Activated effector memory CD4-positive, alpha-beta T cell treated with anti-CD3 and anti-CD28 coated beads, Interleukin-2, amount 50 U/mL, for 16 hours (primary cell): ENCODE measurements around the gene SOWAHB.

Source experiments
- DNase-seq: peaks from one replicate; pipeline ENCODE4 v3.0.0-alpha.2; 2020

The SOWAHB gene, protein sequence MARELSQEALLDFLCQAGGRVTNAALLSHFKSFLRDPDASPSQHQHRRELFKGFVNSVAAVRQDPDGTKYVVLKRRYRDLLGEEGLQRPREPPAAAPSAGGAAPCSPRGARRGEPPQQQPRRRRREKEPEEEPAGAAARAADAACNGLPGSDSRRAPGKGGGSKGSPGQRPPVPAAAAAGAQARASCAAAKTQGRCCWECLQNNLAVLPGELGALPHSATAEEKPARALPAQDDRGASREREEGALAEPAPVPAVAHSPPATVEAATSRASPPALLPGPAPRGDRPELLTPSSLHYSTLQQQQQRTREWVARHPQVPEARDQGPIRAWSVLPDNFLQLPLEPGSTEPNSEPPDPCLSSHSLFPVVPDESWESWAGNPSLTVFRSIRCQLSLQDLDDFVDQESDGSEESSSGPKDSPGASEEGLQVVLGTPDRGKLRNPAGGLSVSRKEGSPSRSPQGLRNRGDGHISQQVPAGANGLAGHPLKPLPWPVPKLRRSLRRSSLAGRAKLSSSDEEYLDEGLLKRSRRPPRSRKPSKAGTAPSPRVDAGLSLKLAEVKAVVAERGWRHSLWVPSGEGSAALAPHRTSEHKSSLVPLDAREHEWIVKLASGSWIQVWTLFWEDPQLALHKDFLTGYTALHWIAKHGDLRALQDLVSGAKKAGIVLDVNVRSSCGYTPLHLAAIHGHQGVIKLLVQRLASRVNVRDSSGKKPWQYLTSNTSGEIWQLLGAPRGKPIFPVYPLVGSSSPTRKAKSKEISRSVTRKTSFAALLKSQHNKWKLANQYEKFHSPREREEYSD

DNA sequence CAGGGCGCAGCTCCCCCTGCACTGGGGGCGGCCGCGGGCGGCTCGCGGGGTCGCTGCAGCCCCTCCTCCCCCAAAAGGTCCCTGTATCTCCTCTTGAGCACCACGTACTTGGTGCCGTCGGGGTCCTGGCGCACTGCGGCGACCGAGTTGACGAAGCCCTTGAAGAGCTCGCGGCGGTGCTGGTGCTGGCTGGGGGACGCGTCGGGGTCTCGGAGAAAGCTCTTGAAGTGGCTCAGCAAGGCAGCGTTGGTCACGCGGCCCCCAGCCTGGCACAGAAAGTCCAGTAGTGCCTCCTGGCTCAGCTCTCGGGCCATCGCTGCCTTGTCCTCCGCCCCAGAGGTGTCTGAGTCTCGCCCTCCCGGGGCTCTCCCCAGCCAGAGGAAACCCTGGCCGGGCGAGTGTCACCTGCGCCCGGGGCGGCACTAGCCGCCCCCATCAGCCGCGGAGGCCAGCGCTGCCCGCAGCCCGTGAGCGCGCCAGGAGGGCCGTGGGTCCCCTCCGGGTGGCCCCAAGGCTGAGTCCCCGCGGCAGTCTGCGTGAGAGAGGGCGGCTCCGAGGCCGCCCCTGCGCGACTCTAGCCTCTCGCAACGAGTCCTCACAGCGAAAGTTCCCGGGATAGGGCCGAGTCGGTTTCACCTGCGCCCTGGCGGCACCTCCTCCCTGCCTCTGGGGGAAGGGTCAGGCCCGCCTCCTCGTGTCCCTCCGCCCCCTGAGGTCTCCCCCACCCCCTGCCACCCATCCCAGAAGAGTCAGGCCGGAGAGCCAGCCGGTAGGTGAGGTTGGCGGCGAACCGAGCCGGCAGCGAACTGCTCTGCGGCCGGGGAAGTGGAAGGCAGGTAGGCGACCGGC, at the start of gene SOWAHB:
TSS of gene SOWAHB (minus strand) at position 609 of the 849 bp plus-strand sequence. CDS start at position 314, 295 bp downstream.
- peak; percentile 76 for DNase-seq

DNA sequence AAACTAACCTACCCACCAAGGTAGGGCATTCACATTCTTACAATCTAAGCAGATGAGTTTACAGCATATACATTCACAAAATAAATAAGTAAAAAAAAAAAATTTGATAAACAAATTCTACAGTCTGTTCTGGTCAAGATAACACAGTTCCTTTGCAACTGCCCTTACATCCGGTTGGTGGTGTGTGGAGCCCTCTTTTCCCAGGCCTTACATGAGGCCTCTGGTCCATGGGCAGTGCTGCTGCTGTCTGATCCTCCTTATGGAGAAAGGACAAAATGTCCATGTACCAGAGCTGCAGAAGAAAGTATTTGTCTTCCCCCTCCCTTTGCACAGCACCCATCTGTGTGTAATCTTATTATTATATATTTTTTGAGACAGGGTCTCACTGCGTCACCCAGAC, 49.4 kb upstream of the SOWAHB start:
- DNase-seq = no peak

DNA sequence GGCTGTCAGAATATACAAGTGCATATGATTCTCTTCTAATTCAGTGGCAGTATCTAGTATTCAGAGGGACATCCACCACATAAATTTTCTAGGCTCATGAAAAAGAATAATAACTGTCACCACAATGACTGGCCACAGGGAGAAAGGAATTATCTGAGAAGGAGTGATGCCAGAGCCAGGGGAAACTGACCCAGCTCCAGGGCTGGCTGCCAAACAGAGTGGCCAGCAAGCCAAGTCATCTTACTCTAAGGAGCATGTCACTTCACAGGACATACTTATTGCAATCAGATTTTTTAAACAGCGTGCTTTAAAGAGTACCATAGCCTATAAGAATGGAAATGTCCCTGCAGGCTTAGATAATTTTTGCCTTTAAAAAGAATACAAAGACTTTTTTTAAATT, 45.8 kb upstream of the SOWAHB start:
- DNase-seq = no peak

DNA sequence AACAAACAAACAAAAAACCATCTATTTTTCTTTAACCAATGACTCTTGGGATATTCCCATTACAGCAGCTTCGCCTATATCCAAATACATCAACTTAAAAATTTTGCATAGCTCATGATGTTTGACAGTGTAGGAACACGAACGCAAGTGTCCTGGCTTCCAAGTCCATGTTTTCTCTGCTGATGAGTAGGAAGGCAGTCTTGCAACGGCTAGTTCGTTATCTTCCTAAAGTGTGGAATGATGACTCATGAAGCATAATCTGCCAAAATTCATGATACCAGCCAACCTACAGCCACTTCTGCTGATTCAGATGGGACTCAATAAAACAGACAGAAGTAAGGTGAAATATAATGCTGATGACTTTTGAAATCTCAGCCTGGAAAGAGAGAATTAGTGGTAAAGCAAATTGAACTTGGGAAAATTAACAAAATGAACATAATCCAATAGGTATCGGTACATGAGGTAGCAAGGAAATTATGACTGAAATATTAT, 45.2 kb upstream of the SOWAHB start:
- no peak for DNase-seq

DNA sequence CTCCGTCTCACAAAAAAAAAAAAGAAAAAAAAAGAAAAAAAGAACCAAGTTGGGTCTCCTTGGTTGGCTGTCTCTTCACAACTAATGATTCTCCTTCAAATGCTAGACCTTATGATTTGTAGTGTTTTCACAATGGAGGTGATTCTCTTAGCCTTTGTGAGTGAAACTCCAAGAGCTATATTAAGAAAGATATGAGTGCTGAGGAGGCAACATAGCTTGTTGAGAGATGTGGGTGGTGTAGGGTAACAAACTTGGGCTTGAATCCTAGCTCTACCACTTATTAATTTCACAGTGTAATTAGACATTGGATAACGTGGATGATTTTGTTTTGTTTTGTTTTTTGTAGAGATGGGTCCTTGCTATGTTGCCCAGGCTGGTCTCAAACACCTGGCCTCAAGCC, 41.2 kb upstream of the SOWAHB start:
- DNase-seq = no peak

DNA sequence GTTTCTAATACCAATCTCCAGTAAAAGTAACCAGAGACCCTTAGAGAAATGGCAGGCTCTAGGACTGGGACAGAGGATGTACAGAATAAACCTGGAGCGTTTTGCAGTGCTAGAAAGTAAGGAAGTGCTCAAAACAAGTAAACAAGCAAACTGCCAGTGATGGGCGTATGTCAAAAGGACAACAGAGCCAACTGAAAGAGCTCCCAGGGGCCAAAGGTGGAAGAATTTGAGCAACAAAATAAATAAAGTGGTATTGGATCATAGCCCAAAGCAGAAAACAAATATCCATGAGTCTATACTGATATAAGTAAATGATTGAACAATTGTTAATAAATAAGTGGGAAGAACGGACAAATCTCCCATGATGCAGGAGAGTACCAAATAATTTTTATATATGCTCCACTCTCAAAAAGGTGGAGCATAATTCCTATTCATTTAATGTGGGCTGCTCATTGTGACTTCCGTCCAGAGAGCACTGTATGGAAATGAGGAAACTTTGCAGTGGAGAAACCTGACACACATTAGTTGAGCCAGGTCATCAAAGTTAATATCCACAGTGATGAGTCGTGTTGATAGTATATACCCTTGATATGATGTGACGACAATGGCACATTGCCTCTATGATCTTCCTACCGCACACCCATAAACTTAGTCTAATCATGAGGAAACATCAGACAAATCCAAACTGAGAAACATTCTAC, 33.8 kb upstream of the SOWAHB start:
- DNase-seq = no peak

DNA sequence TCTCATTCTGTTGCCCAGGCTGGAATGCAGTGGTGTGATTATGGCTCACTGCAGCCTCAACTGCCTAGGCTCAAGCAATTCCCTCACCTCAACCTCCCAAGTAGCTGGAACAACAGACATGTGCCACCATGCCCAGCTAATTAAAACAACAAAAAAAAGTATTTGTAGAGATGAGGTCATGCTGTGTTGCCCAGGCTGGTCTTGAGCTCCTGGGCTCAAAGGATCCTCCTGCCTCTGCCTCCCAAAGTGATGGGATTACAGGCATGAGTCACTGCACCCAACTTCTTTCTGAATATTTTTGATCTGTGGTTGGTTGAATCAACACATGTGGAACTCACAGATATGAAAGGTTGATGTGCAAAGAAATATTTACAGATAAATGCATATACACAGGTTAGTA, 33.1 kb upstream of the SOWAHB start:
- DNase-seq = no peak

DNA sequence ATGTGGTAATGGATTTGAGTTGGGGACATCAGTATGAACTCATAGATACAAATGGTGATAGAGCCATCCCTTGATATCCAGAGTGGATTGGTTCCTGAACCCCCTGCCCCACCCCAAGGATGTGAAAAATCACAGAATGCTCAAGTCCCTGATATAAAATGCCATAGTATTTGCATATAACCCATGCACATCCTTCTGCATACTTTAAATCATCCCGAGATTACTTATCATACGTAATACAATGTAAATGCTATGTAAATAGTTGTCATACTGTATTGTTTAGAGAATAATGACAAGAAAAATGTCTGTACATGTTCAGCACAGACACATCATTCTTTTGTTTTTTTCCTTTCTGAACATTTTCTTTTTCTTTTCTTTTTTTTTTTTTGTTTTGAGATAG, 32.7 kb upstream of the SOWAHB start:
- no peak for DNase-seq

DNA sequence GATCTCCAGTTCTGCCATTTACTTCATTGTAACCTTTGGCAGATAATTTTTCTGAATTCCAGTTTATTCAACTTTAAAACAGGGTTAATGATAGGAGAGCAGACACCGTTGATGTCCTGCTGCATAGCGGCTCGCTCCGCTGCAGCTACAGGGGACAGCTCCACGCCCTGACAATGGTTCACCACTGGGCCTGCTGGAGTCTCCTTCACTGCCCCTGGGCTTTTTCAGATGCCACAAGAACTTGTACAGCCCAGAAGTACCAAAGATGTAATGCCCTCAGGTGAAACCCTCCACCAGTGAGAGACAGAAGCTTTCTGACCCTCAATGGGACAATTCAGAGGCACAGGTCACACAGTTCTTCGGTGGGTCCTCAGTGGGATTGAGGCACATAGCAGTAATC, 28.9 kb upstream of the SOWAHB start:
- no peak for DNase-seq

DNA sequence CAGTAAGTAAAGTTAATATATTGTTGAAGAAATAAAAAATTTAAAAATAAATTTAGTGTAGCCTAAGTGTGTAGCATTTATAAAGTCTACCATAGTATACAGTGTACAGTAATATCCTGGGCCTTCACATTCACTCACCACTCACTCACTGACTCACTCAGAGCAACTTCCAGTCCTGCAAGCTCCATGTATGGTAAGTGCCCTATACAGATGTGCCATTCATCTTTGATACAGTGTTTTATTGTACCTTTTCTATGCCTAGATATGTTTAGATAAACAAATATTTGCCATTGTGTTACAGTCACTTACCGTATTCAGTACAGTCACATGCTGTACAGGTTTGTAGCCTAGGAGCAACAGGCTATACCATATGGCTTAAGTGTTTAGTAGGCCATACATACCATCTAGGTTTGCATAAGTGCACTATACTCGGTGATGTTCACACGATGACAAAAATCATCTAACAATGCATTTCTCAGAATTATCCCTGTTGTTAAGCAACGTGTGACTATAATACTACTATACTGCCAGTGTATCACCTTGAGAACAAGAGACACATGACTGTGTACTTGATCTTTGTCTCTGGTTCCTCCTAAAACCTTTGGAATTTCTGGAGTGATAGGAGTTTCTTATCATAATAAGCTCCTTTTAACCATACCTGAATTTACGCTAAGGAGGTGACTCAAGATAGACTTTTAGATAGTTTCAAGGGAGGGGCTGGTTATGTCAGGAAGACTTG, 25.8 kb upstream of the SOWAHB start:
- DNase-seq = no peak

DNA sequence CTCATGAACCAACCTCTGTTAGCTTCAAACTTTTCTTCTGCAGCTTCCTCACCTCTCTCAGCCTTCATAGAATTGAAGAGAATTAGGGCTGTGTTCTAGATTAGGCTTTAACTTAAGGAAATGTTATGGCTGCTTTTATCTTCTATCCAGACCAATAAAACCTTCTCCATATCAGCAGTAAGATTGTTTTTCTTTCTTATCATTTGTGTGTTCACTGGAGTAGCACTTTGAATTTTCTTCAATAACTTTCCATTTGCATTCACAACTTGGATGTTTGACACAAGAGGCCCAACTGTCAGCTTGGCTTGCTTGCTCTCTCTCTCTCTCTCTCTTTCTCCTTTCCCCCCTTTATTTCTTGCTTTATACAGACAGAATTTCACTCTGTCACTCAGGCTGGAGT, 22.8 kb upstream of the SOWAHB start:
- no peak for DNase-seq

DNA sequence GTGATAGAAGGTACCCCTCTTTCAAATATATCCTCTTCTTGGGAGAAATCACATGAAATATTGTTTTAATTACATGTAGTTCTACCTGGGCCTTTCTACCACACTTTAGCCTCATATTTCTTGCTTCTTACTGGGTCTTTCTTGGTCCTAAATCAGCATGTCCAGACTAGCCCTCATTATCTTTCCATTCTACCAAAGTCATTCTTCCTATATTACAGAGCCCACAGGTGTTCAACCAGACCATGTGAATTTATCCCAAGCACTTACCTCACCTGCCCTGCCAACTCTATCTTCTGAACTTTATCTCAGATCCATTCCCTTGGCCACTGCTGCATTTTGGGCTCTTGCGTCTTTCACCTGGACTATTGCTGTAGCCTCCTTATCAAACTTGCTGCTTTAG, 11.8 kb upstream of the SOWAHB start:
- no peak for DNase-seq

DNA sequence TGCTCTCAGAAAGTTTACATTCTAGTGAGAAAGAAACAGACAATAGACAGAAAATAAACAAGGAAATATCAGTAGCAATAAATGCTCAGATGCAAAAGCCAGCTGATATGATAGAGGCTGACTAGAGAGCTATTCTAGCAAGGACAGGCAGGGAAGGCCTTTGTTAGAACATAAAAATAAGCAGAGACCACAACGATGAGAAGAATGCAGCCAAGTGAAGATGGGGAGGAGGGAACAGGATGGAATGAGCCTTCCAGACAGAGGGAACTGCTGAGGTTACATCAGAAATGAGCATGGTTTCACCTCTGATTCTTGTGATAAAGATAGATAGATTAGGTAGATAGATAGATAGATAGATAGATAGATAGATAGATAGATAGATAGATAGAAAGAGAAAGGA, 7.6 kb upstream of the SOWAHB start:
- no peak for DNase-seq

DNA sequence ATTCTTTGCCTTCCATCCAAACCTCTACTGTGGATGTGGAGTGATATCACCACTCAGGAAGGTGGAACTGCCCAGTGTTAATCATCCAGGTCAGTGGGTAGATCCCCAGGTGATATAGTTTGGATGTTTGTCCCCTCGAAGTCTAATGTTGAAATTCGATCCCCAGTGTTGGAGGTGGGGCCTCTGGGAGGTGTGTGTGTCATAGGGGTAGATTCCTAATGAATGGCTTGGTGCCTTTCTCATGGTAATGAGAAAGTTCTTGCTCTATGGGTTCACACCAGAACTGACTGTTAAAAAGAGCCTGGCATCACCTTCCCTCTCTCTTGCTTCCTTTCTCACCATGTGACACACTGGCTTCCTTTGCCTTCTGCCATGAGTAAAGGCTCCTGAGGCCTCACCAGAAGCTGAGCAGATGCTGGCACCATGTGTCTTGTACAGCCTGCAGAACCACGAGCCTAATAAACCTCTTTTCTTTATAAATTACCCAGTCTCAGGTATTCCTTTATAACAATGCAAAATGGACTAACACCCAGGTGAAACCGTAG, 6.8 kb upstream of the SOWAHB start:
- DNase-seq = no peak

DNA sequence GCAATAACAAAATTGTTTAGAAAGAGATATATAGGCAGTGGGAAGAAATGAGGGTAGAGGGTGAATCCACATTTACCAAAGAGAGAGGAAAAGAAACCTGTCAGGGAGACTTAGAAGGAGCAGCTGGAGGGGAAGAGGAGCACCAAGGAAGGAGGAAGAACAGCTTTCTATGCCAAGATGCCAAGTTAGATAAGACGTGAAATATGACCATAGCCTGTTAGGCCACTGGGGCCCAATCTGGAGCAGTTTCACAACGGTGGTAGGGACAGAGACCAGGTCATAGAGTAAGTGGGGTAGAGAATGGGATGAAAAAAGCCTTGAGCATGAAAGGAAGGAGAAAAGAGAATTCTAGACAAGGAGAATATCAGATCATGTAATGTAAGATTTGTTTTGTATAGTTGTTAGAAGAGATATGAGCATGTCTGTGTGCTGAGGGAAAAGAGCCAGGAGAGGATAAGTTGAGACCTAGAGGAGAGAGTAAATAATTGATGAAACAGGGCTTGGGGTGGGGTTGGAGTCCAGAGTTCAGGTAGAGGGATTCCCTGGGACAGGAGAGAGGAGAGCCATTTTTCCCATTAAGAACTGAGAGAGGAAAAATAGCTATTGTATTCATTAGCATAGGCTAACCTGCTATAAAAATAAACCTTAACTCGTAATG, 4.4 kb upstream of the SOWAHB start:
- DNase-seq = no peak

DNA sequence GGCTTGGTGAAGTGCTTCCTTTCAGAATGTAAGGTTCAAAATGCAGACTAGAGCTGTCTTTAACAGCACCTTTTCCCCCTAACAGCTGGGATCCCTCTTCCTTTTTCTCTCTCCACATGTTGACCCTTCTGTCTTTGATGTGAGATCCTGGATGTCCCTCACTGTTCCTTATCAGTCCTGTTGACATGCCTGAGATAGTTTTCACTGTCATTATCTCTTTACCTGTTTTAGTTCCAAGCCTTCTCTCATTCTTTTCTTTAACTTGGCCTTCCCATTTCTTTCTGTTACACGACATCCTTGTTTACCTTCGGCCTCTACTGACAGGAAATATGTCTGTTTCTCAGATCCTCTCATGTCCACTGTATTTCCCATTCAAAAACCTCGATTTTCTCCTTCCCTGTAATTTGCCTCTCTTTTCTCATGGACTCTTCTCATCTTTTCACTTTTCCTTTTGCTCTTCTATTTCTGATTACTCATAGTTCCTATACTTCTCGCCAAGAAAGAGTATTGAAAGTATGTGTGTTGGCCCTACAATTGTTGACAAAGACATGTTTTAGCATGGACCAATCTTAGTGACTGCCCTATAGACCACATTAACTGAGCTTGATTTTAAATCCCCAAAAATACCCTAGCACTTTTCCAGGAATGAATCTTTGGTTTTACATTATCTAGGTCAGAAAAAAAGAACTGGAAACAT, 1.2 kb upstream of the SOWAHB start:
- DNase-seq = no peak

DNA sequence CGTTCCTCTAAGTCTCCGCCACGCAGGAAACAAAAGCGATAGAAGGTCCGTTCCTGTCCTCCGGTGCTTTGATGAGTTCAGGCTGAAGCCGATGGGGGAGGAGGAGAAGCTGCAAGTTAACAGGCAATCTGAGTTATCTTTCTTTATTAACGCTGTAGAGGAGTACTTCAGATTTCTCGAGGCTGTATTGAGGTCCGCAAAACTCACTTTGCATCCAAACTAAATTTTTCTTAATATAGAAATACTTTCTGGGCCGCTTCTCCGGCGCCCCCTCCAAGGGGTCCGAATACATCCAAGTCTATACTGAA, 395 bp upstream of the SOWAHB start:
- no peak for DNase-seq

DNA sequence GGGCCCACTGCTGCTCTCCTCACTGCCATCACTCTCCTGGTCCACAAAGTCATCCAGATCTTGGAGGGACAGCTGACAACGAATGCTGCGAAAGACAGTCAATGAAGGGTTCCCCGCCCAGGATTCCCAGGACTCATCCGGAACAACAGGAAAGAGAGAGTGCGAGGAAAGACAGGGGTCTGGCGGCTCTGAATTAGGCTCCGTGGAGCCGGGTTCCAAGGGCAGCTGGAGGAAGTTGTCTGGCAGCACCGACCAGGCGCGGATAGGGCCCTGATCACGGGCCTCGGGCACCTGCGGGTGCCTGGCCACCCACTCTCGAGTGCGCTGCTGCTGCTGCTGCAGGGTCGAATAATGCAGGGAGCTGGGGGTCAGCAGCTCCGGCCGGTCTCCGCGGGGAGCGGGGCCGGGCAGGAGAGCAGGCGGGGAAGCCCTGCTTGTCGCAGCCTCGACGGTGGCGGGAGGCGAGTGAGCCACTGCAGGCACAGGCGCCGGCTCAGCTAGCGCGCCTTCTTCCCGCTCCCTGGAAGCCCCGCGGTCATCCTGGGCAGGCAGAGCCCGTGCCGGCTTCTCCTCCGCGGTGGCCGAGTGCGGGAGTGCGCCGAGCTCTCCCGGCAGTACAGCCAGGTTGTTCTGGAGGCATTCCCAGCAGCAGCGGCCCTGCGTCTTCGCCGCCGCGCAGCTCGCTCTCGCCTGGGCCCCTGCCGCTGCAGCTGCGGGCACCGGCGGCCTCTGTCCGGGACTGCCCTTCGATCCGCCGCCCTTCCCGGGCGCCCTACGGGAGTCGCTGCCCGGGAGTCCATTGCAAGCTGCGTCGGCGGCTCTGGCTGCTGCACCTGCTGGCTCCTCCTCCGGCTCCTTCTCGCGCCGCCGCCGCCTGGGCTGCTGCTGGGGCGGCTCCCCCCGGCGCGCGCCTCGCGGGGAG, 1.1 kb downstream of the SOWAHB start:
- DNase-seq = peak; percentile 74

DNA sequence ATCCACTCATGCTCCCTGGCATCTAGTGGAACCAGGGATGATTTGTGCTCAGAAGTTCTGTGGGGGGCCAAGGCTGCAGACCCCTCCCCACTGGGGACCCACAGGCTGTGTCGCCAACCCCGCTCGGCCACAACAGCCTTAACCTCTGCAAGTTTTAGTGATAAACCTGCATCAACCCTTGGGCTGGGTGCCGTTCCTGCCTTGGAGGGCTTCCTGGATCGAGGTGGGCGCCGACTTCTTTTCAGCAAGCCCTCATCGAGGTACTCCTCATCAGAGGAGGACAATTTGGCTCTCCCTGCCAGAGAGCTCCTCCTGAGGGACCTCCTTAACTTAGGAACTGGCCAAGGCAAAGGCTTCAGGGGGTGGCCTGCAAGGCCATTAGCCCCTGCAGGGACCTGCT, 1.9 kb downstream of the SOWAHB start:
- DNase-seq = no peak
